Skeletal muscle tissue (tissue), 4 donors: ENCODE measurements around the gene SRL. TPM values are rescaled to one million over a fixed set of nuclear protein-coding genes. Genes with fewer than 3 reads are reported as not detected.

Source experiments
- H3K27ac ChIP-seq: one replicate; pipeline ENCODE4 v1.7.0; 2013; ENCODE audit warnings: mild to moderate bottlenecking, low read depth, low read length, inconsistent platforms
- H3K27me3 ChIP-seq, 3 donors: one replicate each; pipeline ENCODE4 v1.7.0; 2013; ENCODE audit warnings: low read length in 3 of 3; ENCODE audit not compliant: control insufficient read depth in 3 of 3, insufficient read depth in 3 of 3
- H3K36me3 ChIP-seq, 3 donors: one replicate each; pipeline ENCODE4 v1.7.0; 2013; ENCODE audit warnings: low read length in 3 of 3; ENCODE audit not compliant: control insufficient read depth in 3 of 3, insufficient read depth in 3 of 3
- H3K4me1 ChIP-seq, 3 donors: one replicate each; pipeline ENCODE4 v1.7.0; 2013; ENCODE audit warnings: low read length in 3 of 3, mild to moderate bottlenecking in 3 of 3; ENCODE audit not compliant: control insufficient read depth in 3 of 3, insufficient read depth in 3 of 3
- H3K4me3 ChIP-seq, 3 donors: one replicate each; pipeline ENCODE4 v1.7.0; 2013; ENCODE audit warnings: low read length in 3 of 3
- H3K9ac ChIP-seq, 3 donors: one replicate each; pipeline ENCODE4 v1.7.0; 2013; ENCODE audit warnings: low read length in 3 of 3, mild to moderate bottlenecking in 3 of 3, moderate library complexity in 2 of 3, low read depth in 1 of 3
- H3K9me3 ChIP-seq, 3 donors: one replicate each; pipeline ENCODE4 v1.7.0; 2013; ENCODE audit warnings: low read length in 3 of 3; ENCODE audit not compliant: control insufficient read depth in 3 of 3
- total RNA-seq: library from RNA; depleted of rRNA; stranded (reverse); fragments of >200 nt; gene quantifications from one replicate; pipeline ENCODE4 v1.2.3, GENCODE V29; 2014
- donor health status: Osteomylitis.

The SRL gene
- total RNA-seq, 1 donor from 2014 or later: 230 TPM

- no peaks in the 10 kb centered on the region for H3K27me3 ChIP-seq
- H3K27ac ChIP-seq: peak overlapping the region; percentile 99
- H3K9ac ChIP-seq: peak overlapping the region in 2 of 3 donors; percentile 53 to 77
- peaks cover 12 to 33% (median 31%) of the 10 kb centered on the region in 3 donors for H3K36me3 ChIP-seq
- no peaks in the 10 kb centered on the region for H3K9me3 ChIP-seq
- H3K4me1 ChIP-seq: peaks cover 52 to 78% (median 74%) of the 10 kb centered on the region in 3 donors
- H3K4me3 ChIP-seq: peak overlapping the region in 2 of 3 donors; percentile 26 to 29
These were observed 34.7 kb downstream of the SRL start for GRCh38 chr16:4207229-4207628.

GRCh38 chr16:4206680-4207079 is 35.2 kb downstream of the SRL start:
- no peaks in the 10 kb centered on the region for H3K9me3 ChIP-seq
- no peaks in the 10 kb centered on the region for H3K27me3 ChIP-seq
- H3K36me3 ChIP-seq: peaks cover 14 to 36% (median 35%) of the 10 kb centered on the region in 3 donors
- H3K4me3 ChIP-seq: peak overlapping the region in 1 of 3 donors; percentile 26
- peaks cover 48 to 73% (median 68%) of the 10 kb centered on the region in 3 donors for H3K4me1 ChIP-seq
- peak overlapping the region; percentile 53 to 77 (median 61) for H3K9ac ChIP-seq
- H3K27ac ChIP-seq: peak overlapping the region; percentile 99

GRCh38 chr16:4205971-4206370 is 35.9 kb downstream of the SRL start:
- Histone ChIP-seq H3K27me3 (no peaks in the 10 kb centered on the region), H3K27ac (peak overlapping the region; percentile 99), H3K36me3 (peaks cover 11 to 37% (median 28%) of the 10 kb centered on the region in 3 donors), H3K4me1 (peaks cover 46 to 65% (median 61%) of the 10 kb centered on the region in 3 donors), H3K4me3 (no peak overlapping the region), H3K9ac (peak overlapping the region in 1 of 3 donors; percentile 77), H3K9me3 (no peaks in the 10 kb centered on the region)

GRCh38 chr16:4204521-4204920 is 37.4 kb downstream of the SRL start:
- Histone ChIP-seq H3K27me3 (no peaks in the 10 kb centered on the region), H3K36me3 (peaks cover 16 to 42% (median 28%) of the 10 kb centered on the region in 3 donors), H3K9me3 (no peaks in the 10 kb centered on the region), H3K4me3 (no peak overlapping the region), H3K9ac (peak overlapping the region in 1 of 3 donors; percentile 8), H3K4me1 (peaks cover 37 to 59% (median 53%) of the 10 kb centered on the region in 3 donors), H3K27ac (no peak overlapping the region)

- peak overlapping the region in 1 of 3 donors; percentile 50 for H3K9ac ChIP-seq
- peaks cover 31 to 51% (median 46%) of the 10 kb centered on the region in 3 donors for H3K4me1 ChIP-seq
- H3K27ac ChIP-seq: no peak overlapping the region
- H3K36me3 ChIP-seq: peaks cover 21 to 45% (median 33%) of the 10 kb centered on the region in 3 donors
- no peaks in the 10 kb centered on the region for H3K9me3 ChIP-seq
- H3K27me3 ChIP-seq: no peaks in the 10 kb centered on the region
- no peak overlapping the region for H3K4me3 ChIP-seq
These were observed 38.1 kb downstream of the SRL start for GRCh38 chr16:4203748-4204147.

- Histone ChIP-seq H3K27me3 (no peaks in the 10 kb centered on the region), H3K36me3 (peaks cover 25 to 55% (median 43%) of the 10 kb centered on the region in 3 donors), H3K9me3 (no peaks in the 10 kb centered on the region), H3K9ac (no peak overlapping the region), H3K4me1 (peaks cover 21 to 42% (median 36%) of the 10 kb centered on the region in 3 donors), H3K27ac (no peak overlapping the region), H3K4me3 (no peak overlapping the region)
These were observed 39.1 kb downstream of the SRL start for GRCh38 chr16:4202615-4203345.

GRCh38 chr16:4200781-4201137 is 41.1 kb downstream of the SRL start:
- Histone ChIP-seq H3K4me3 (no peak overlapping the region), H3K9ac (peak overlapping the region in 1 of 3 donors; percentile 55), H3K9me3 (no peaks in the 10 kb centered on the region), H3K27ac (no peak overlapping the region), H3K36me3 (peaks cover 31 to 57% (median 45%) of the 10 kb centered on the region in 3 donors), H3K27me3 (no peaks in the 10 kb centered on the region), H3K4me1 (peaks cover 8 to 22% (median 16%) of the 10 kb centered on the region in 3 donors)

GRCh38 chr16:4200000-4200780 is 41.7 kb downstream of the SRL start:
- Histone ChIP-seq H3K36me3 (peaks cover 31 to 61% (median 51%) of the 10 kb centered on the region in 3 donors), H3K9ac (peak overlapping the region in 1 of 3 donors; percentile 55)

GRCh38 chr16:4198816-4199215 is 43.1 kb downstream of the SRL start:
- Histone ChIP-seq H3K4me3 (no peak overlapping the region), H3K4me1 (peaks cover 11 to 18% (median 12%) of the 10 kb centered on the region in 3 donors), H3K27me3 (no peaks in the 10 kb centered on the region), H3K9ac (no peak overlapping the region), H3K27ac (no peak overlapping the region), H3K36me3 (peaks cover 33 to 59% (median 54%) of the 10 kb centered on the region in 3 donors), H3K9me3 (no peaks in the 10 kb centered on the region)

More at GRCh38 chr16:4200000-4200780, 41.7 kb downstream of the SRL start:
- H3K27ac ChIP-seq: no peak overlapping the region
- no peaks in the 10 kb centered on the region for H3K27me3 ChIP-seq
- H3K4me3 ChIP-seq: no peak overlapping the region
- H3K4me1 ChIP-seq: peaks cover 8 to 17% (median 11%) of the 10 kb centered on the region in 3 donors
- no peaks in the 10 kb centered on the region for H3K9me3 ChIP-seq
